Islet precursor cell (in vitro differentiated cells): ENCODE measurements around the gene PAH.
A peak's percentile ranks its signal among the peaks of the same experiment; 100 is the strongest.

ENCODE experiments used
- DNase-seq: peaks from one replicate; pipeline ENCODE4 v3.0.0-alpha.2; 2018

Gene PAH

DNA sequence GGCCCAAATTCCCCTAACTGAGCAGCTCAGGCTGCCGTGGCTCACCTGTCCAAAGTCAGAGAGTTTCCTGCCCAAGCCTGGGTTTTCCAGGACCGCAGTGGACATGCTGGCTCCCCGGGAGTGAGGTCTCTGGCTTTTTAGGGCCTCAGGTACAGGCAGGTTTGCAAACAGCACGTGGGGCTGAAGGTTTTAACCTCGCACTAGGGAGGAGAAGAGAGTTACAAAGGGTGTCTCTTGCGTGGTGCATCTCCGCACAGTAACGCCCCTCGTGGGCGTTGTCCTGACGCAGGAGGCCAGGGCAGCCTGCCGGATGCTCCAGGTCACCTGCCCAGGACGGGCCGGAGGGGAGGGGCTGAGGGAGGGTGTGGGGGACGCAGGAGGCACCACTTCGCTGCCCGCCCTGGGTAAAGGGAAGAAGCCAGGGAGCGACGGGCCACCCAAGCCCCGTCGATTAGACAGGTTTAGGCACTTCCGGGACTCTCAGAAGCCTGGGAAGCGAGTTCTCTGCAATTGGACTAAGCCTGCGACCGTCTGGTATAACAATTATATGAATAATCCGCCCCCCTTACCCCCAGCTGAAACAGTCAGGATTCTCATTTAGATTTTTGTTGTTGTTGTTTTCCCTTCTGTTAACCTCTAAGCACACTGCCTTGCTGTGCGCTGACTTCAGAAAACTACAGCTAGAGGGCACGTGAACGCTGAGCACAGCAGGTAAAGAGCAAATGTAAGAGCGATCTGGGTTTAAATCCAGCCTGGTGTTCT, at the start of gene PAH:
PAH (minus strand) TSS at position 219 of the 762 bp plus-strand sequence; CDS start at position 105, 114 bp downstream.
- DNase-seq = peak; percentile 84

DNA sequence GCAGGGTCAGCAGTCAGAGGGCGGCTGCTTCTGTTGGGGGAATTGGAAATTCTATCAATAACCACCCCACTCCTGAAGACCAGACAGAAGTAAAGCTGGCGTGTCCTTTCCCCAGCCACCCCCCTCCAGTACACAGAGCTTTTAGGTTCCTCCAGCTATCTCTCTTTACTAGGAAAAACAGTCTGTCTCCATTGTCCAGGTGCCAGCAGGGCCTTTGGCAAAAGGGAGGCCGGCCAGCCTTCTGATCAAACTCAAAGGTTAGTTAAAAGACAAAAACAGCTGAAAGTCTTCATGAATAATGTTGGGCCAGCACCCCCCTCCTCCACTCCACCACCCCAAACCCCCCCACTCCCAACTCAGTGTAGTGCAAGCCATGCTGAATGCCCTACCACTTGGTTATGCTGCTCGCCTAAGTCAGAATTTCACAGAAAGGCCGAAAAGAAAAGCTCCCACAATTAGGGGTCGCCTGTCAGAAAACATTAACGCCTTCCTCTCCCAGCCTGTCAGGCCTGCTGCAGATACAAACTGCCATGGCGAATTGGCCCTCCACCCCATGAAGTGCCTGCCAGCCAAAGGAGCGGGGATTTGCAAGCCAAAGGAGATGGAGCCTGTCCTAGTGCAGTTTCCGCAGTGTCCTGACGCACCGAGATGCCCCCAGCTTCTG, 49.3 kb upstream of the PAH start:
- DNase-seq = no peak

DNA sequence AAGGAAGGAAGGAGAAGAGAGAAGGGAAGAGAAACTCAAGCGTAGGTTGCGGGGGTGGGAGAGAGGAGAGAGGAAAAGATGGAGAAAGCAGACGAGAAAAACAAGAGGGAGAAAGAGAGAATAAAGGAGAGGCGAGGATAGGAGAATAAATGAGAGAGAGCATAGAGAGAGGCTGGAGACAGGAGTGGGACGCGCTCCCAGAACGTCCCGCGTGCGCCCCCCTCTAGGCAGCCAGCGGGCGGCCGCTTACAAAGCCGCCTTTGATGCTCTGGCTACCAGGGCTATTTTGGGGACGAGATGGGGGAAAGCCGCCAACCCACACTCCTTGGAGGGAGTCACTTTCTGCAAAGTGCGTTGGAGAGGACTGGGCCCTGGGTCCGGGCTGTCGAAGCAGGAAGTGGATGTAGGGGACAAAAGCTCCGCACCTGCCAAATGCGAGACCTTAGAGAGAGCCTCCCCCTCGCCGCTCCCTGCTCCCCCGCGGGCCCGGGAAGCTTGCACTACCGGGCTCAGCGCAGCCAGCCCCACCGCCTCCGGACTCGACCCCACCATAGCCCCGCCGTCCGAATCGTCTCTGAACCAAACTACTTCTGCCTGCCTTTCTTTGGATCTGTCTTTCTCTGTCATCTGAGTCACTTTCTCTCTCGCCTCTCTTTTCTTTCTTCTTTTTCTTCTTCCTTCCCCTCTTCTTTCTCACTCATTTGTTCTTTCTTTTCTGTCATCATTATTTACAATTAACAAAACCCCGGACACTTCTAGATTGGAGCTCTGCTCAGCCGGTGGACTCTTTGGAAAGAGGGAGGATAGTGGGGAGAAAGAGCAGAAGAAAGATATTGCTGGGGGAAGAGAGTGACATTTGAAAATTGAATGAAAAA, 48.5 kb upstream of the PAH start:
- DNase-seq = no peak

GRCh38 chr12:102964872-102965271, 47.8 kb upstream of the PAH start:
- DNase-seq = peak; percentile 71

DNA sequence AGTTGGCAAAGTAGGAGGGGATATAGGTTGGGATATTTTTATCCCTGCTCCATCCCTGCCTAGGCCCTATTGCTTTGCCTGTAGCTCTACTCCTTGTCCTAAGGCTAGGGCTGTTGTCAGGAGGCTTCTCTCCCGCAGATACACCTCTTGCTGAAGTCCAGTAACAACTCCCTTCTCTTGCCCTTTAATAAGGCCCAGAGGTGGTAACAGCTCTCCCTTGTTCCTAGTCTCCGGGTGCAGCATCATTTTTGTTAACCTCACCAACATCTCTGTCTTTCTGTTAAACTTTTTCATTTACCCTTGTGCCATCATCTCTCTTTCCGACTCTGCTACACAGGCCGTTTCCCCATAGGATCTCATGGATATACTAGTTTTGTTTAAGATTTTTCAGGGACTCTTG, 46.8 kb upstream of the PAH start:
- no peak for DNase-seq

GRCh38 chr12:102962986-102963385, 45.9 kb upstream of the PAH start:
- DNase-seq = no peak

- peak; percentile 49 for DNase-seq
Observed at GRCh38 chr12:102962532-102962931, 45.5 kb upstream of the PAH start.

DNA sequence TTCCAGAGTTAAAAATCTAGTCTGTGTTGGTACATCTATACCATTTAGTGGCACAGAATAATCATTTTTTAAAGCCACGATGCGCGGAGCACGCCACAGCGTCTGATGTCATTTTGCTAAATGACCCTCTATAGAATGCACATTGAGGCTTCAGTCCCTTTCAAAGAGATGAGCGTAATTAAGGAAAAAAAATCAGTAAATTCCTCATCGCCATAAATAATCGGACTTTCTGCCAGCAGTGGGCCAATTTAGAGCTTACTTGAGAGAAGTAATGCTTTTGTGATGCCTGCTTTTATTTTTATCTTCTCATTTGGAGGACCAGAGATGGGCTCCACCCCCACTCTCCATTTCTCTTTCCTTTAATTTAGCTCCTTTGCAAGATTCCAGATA, 44.4 kb upstream of the PAH start:
- no peak for DNase-seq

DNA sequence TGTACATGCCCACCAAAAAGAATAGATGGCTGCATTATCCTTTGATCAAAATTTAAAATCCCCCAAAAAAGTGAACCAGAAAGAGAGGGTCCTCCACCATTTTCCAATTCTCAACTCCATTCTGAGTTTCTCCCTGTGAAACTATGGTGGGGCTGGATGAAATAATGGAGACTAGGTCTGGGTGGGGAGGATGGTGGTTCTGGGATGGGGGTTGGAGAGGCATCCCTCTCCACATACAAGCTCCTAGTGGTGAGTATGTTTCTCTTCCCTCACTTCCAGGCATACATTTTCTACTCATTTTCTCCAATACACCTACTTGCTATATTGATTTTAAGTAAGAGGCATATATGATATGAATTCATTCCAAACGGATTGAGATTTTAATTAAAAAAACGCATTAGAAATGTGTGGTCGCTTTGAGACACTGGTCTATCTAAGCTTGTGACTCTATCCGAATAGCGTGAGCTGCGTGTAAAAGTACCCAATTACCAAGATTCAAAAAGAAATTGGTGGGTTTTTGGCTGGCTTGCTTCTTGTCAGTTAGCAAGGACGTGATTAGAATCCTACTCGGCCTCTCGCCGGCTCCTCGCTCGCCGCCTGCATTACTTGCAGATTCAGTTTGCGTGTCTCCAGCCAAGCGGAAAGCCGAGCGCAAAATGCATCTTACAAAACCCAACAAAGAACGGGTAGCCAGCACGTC, 43.9 kb upstream of the PAH start:
- DNase-seq = no peak

DNA sequence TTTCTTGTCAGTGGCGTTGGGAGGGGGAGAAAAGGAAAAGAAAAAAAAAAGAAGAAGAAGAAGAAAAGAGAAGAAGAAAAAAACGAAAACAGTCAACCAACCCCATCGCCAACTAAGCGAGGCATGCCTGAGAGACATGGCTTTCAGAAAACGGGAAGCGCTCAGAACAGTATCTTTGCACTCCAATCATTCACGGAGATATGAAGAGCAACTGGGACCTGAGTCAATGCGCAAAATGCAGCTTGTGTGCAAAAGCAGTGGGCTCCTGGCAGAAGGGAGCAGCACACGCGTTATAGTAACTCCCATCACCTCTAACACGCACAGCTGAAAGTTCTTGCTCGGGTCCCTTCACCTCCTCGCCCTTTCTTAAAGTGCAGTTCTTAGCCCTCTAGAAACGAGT, 42.3 kb upstream of the PAH start:
- no peak for DNase-seq

DNA sequence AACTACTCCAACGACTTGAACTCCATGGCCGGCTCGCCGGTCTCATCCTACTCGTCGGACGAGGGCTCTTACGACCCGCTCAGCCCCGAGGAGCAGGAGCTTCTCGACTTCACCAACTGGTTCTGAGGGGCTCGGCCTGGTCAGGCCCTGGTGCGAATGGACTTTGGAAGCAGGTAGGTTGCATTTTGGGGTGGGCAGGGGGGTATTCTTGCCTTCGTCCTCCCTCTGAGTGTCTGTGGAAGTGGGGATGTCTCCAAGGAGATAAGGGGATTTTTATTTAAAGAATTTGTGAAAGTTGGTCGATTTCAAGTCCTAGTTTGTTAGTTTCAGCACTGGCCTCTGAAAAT, 41.8 kb upstream of the PAH start:
- no peak for DNase-seq

- peak; percentile 94 for DNase-seq
Observed at GRCh38 chr12:102958073-102958829, 41.2 kb upstream of the PAH start.

- no peak for DNase-seq
Observed at GRCh38 chr12:102957339-102958050, 40.5 kb upstream of the PAH start, which contains the start of gene ASCL1. TSS of gene ASCL1 (plus strand) at chr12:102957674. CDS start at chr12:102958245, 571 bp downstream.

DNA sequence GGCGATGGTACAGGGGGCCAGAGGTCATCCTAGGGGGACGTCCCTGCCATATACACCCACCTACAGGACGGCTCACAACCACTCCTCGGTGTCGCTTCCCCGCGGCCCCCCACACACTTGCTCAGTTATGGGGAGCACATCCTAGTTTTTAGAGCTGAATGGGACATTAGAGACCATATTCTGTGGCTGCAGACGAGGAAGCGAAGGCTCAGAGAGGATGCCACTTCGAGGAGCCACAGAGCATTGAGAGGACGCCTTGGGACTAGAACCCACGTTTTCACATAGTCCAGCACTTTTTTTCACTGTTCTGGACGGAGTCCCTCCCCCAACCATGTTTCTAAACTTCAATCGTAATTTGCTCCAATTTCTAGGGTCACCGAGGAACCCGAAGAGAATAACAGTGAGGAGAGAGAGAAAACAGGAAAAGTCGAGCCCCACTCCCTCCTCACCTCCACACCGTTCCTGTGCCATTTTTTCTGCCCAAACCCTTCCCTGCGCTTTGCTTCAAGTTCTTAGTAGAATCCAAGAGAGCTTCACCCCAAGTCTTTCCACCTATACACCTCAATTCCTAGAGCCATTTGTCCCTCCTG, 39.8 kb upstream of the PAH start:
- no peak for DNase-seq

DNA sequence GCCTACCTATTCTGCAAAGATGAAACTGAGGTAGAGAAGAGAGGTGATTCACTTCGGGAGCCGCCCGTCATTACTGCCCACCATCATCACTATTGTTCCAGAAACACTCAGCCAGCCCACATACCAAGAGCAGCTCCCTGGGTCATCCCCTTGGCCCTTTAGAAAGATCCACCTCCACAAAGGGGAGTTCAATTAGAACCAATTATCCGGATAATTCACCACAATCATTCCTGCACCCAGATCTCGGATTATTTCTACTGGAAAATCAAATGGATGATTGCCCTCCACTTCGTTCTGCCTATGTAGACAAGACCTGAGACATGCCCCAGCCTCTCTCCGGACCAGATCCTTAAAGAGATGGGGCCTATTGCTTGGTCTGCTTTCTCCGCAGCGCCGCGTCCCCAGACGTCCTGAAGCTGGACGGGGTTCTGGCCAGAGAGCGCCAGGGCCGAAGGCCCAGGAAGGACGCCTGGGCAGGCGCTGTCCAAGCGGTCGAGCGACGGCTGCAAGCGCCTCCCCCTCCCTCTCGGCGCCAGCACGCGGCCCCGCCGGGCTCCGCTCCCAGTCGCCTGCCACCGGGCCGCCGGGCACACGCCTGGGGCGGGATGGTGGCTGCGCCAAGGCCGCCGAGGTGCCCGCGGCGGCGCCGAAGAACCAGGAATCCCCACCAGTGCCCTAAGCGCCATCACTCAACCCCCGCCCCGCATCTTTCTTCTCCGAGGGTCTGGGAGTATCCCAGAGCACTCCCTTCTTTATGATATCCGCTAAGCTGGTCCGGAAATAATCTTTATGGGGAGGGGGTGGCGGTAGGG, 39.1 kb upstream of the PAH start:
- DNase-seq = peak; percentile 77

GRCh38 chr12:102954134-102954533, 37.1 kb upstream of the PAH start:
- no peak for DNase-seq

GRCh38 chr12:102953221-102953620, 36.2 kb upstream of the PAH start:
- DNase-seq = no peak

DNA sequence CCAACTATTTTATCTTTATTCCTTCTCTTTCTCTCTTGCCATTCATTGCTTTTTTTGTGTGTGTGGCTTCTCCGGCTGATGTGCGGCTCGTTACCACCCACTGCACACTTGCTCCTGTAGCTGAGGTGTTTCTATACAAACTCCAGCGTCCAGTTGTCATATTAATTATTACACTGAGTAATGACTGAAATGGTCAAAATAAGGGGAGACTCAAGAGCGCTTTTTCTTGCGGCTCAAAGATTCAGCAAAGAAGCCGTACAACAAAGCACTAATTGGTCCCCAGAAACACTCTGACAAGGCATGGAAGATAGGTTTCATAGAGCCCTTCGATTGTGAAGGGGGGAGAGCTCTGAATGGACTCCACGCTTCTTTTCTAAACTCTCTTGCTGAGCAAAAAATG, 34.8 kb upstream of the PAH start:
- no peak for DNase-seq

- DNase-seq = no peak
Observed at GRCh38 chr12:102950950-102951619, 34.0 kb upstream of the PAH start.
